ENCODE results near the gene FMNL2. TPM values are rescaled to one million over a fixed set of nuclear protein-coding genes. Genes with fewer than 3 reads are reported as not detected.

Gene FMNL2
- total and polyA plus RNA-seq, 4 donors, result 1.5 to 9.3 (median 5.1) TPM

DNA sequence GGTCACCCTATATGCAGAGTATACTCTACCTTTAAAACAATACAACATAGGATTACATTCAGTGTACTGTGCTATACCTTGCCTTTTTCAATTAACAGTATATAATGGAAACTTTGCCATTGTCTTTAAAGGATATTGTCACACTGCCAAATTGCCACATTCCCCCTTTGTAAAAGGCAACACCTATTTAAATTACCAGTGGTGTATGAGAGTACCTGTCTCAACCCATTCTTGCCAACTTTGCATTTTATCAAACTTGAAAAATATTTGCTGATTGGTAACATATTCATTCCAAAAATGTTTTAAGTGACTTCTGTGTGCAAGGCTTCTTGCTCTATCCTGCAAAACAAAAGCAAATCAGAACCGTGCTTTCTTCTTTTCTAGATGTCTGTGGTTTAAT, 92.9 kb downstream of the FMNL2 start:
- no peak overlapping the region for H3K4me3 ChIP-seq (ENCODE audit: low read depth in 1 of 3, low read length in 3 of 3)
- H3K36me3 ChIP-seq (ENCODE audit: control insufficient read depth in 4 of 4, insufficient read depth in 3 of 4, low read depth in 1 of 4, low read length in 3 of 4), result no peaks in the 10 kb centered on the region
- no peaks in the 10 kb centered on the region for H3K4me1 ChIP-seq (ENCODE audit: control insufficient read depth in 4 of 4, insufficient read depth in 4 of 4, low read length in 3 of 4)
- no peaks in the 10 kb centered on the region for H3K27me3 ChIP-seq (ENCODE audit: control insufficient read depth in 4 of 4, insufficient read depth in 4 of 4, low read length in 3 of 4)
- DNase-seq (ENCODE audit: low spot score), result no peak
- WGBS, result 68% methylated on average over 1 of the region's 1 CpG
- H3K27ac ChIP-seq (ENCODE audit: low read depth in 1 of 2, low read length in 2 of 2), result no peak overlapping the region
- TF ChIP-seq, protein P1, sequence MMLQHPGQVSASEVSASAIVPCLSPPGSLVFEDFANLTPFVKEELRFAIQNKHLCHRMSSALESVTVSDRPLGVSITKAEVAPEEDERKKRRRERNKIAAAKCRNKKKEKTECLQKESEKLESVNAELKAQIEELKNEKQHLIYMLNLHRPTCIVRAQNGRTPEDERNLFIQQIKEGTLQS (IDR thresholded peaks at IDR 0.05), result no peak
- TF ChIP-seq, protein P2, sequence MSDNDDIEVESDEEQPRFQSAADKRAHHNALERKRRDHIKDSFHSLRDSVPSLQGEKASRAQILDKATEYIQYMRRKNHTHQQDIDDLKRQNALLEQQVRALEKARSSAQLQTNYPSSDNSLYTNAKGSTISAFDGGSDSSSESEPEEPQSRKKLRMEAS (IDR thresholded peaks at IDR 0.05), result no peak
- no peak for TF ChIP-seq NR2F2 (IDR thresholded peaks at IDR 0.05)
- no peak for TF ChIP-seq TAF1 (conservative IDR thresholded peaks at IDR 0.05)
- TF ChIP-seq SP1 (IDR thresholded peaks at IDR 0.05), result no peak
- no peak for TF ChIP-seq JUND (IDR thresholded peaks at IDR 0.05)
- TF ChIP-seq, protein P3, sequence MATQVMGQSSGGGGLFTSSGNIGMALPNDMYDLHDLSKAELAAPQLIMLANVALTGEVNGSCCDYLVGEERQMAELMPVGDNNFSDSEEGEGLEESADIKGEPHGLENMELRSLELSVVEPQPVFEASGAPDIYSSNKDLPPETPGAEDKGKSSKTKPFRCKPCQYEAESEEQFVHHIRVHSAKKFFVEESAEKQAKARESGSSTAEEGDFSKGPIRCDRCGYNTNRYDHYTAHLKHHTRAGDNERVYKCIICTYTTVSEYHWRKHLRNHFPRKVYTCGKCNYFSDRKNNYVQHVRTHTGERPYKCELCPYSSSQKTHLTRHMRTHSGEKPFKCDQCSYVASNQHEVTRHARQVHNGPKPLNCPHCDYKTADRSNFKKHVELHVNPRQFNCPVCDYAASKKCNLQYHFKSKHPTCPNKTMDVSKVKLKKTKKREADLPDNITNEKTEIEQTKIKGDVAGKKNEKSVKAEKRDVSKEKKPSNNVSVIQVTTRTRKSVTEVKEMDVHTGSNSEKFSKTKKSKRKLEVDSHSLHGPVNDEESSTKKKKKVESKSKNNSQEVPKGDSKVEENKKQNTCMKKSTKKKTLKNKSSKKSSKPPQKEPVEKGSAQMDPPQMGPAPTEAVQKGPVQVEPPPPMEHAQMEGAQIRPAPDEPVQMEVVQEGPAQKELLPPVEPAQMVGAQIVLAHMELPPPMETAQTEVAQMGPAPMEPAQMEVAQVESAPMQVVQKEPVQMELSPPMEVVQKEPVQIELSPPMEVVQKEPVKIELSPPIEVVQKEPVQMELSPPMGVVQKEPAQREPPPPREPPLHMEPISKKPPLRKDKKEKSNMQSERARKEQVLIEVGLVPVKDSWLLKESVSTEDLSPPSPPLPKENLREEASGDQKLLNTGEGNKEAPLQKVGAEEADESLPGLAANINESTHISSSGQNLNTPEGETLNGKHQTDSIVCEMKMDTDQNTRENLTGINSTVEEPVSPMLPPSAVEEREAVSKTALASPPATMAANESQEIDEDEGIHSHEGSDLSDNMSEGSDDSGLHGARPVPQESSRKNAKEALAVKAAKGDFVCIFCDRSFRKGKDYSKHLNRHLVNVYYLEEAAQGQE (IDR thresholded peaks at IDR 0.05), result no peak
- TF ChIP-seq HNF4G (IDR thresholded peaks at IDR 0.05), result no peak
- no peak for TF ChIP-seq EGR1 (IDR thresholded peaks at IDR 0.05; ENCODE audit: low read depth in 2 of 2)
- TF ChIP-seq HNF4A (conservative IDR thresholded peaks at IDR 0.05), result no peak
- TF ChIP-seq, protein P4, sequence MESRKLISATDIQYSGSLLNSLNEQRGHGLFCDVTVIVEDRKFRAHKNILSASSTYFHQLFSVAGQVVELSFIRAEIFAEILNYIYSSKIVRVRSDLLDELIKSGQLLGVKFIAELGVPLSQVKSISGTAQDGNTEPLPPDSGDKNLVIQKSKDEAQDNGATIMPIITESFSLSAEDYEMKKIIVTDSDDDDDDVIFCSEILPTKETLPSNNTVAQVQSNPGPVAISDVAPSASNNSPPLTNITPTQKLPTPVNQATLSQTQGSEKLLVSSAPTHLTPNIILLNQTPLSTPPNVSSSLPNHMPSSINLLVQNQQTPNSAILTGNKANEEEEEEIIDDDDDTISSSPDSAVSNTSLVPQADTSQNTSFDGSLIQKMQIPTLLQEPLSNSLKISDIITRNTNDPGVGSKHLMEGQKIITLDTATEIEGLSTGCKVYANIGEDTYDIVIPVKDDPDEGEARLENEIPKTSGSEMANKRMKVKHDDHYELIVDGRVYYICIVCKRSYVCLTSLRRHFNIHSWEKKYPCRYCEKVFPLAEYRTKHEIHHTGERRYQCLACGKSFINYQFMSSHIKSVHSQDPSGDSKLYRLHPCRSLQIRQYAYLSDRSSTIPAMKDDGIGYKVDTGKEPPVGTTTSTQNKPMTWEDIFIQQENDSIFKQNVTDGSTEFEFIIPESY (IDR thresholded peaks at IDR 0.05), result no peak
- TF ChIP-seq RXRA (IDR thresholded peaks at IDR 0.05), result no peak
- TF ChIP-seq GABPA (IDR thresholded peaks at IDR 0.05 in 1 of 2, conservative IDR thresholded peaks at IDR 0.05 in 1 of 2), result no peak
- TF ChIP-seq FOXA2 (IDR thresholded peaks at IDR 0.05), result no peak
- no peaks in the 10 kb centered on the region for H3K9me3 ChIP-seq (ENCODE audit: control insufficient read depth in 4 of 4, low read length in 3 of 4)
- H3K9ac ChIP-seq (ENCODE audit: low read depth in 1 of 2, low read length in 2 of 2), result no peak overlapping the region

DNA sequence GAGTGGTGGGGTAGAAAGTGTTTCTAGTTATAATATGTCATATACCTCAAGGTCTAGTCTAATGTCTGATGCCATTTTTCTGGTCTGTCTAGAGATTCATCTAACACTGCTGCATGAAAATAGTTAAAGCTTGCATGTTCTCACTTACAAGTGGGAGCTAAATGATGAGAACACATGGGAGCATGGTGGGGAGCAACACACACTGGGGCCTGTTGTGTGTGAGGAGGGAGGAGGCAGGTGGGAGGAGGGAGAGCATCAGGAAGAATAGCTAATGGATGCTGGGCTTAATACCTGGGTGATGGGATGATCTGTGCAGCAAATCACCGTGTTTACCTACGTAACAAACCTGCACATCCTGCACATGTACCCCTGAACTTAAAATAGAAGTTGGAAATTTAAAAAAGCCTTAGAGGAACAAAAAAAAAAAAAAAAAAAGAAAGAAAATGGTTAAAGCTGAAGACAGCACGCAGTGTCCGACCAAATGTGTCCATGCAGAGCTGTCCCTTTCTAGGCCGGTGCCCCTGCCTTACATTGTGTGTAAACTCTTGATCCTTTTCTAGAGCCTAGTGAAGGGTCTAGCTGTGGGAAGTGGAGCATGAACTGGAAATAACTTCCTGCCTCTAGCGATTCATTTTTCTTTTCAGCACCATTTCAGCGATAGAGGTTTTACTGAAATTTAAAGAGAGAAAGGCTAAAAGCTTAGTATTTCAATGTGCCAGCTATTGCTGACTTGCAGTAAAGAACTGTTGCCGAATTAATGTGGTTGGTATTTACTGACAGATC, 94.0 kb downstream of the FMNL2 start:
- Histone ChIP-seq H3K27ac (ENCODE audit: low read depth in 1 of 2, low read length in 2 of 2) (no peak overlapping the region), H3K27me3 (ENCODE audit: control insufficient read depth in 4 of 4, insufficient read depth in 4 of 4, low read length in 3 of 4) (no peaks in the 10 kb centered on the region), H3K4me1 (ENCODE audit: control insufficient read depth in 4 of 4, insufficient read depth in 4 of 4, low read length in 3 of 4) (no peaks in the 10 kb centered on the region), H3K36me3 (ENCODE audit: control insufficient read depth in 4 of 4, insufficient read depth in 3 of 4, low read depth in 1 of 4, low read length in 3 of 4) (no peaks in the 10 kb centered on the region), H3K9me3 (ENCODE audit: control insufficient read depth in 4 of 4, low read length in 3 of 4) (no peaks in the 10 kb centered on the region), H3K4me3 (ENCODE audit: low read depth in 1 of 3, low read length in 3 of 3) (no peak overlapping the region), H3K9ac (ENCODE audit: low read depth in 1 of 2, low read length in 2 of 2) (no peak overlapping the region)
- no peak for DNase-seq (ENCODE audit: low spot score)
- TF ChIP-seq SP1 (IDR thresholded peaks at IDR 0.05), result no peak
- TF ChIP-seq RXRA (IDR thresholded peaks at IDR 0.05), result no peak
- no peak for TF ChIP-seq EGR1 (IDR thresholded peaks at IDR 0.05; ENCODE audit: low read depth in 2 of 2)
- TF ChIP-seq, protein P1 (IDR thresholded peaks at IDR 0.05), result no peak
- TF ChIP-seq RAD21 (IDR thresholded peaks at IDR 0.05), result no peak
- no peak for TF ChIP-seq GABPA (IDR thresholded peaks at IDR 0.05 in 1 of 2, conservative IDR thresholded peaks at IDR 0.05 in 1 of 2)
- TF ChIP-seq FOXA2 (IDR thresholded peaks at IDR 0.05), result no peak
- no peak for TF ChIP-seq NR2F2 (IDR thresholded peaks at IDR 0.05)
- TF ChIP-seq JUND (IDR thresholded peaks at IDR 0.05), result no peak
- TF ChIP-seq, protein P5, sequence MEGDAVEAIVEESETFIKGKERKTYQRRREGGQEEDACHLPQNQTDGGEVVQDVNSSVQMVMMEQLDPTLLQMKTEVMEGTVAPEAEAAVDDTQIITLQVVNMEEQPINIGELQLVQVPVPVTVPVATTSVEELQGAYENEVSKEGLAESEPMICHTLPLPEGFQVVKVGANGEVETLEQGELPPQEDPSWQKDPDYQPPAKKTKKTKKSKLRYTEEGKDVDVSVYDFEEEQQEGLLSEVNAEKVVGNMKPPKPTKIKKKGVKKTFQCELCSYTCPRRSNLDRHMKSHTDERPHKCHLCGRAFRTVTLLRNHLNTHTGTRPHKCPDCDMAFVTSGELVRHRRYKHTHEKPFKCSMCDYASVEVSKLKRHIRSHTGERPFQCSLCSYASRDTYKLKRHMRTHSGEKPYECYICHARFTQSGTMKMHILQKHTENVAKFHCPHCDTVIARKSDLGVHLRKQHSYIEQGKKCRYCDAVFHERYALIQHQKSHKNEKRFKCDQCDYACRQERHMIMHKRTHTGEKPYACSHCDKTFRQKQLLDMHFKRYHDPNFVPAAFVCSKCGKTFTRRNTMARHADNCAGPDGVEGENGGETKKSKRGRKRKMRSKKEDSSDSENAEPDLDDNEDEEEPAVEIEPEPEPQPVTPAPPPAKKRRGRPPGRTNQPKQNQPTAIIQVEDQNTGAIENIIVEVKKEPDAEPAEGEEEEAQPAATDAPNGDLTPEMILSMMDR (IDR thresholded peaks at IDR 0.05; ENCODE audit: low read depth, low read length, missing input control), result no peak
- no peak for TF ChIP-seq HNF4A (conservative IDR thresholded peaks at IDR 0.05)
- TF ChIP-seq, protein P2 (IDR thresholded peaks at IDR 0.05), result no peak
- TF ChIP-seq HNF4G (IDR thresholded peaks at IDR 0.05), result no peak
- TF ChIP-seq, protein P3 (IDR thresholded peaks at IDR 0.05), result no peak
- WGBS, result 85% methylated on average over 8 of the region's 8 CpGs
